H1 (cell line): Measurements from ENCODE around the gene ACOT11. TPM values are rescaled to one million over a fixed set of nuclear protein-coding genes. Genes with fewer than 3 reads are reported as not detected.

Experiments
- CTCF ChIA-PET: fragments of 300-600 bp; sonication (Branson Sonifier 250); formaldehyde crosslinking; loops from one replicate; lab custom pipeline; 2021; ENCODE audit not compliant: partially characterized antibody; lab: Charles Lee
- POLR2A ChIA-PET: fragments of 300-600 bp; sonication (Branson Sonifier 250); formaldehyde crosslinking; loops from one replicate; lab custom pipeline; 2021; ENCODE audit warnings: inconsistent platforms; ENCODE audit not compliant: partially characterized antibody; lab: Charles Lee
- DNase-seq, 2 experiments: peaks; one replicate each; pipeline versions ENCODE4 v3.0.0 to v3.0.0-alpha.2; 2010 to 2022; ENCODE audit warnings: low spot score in 2 of 2, low read depth in 1 of 2, mixed read lengths in 1 of 2
- FAIRE-seq: peaks from 2 replicates; lab custom pipeline; 2011; peaks lifted over from hg19 to GRCh38; lab: Jason Lieb, UNC
- H2AFZ ChIP-seq: 2 replicates; pipeline ENCODE4 v1.8.1; 2012; ENCODE audit warnings: low read length, inconsistent platforms
- H2AK5ac ChIP-seq: 2 replicates; pipeline ENCODE4 v1.6.1; 2013; ENCODE audit warnings: low read depth, low read length
- H2BK120ac ChIP-seq: replicated peaks from 2 replicates; pipeline ENCODE3; 2013; ENCODE audit warnings: low read depth, low read length, inconsistent platforms
- H2BK12ac ChIP-seq: 2 replicates; pipeline ENCODE4 v1.6.1; 2013; ENCODE audit warnings: low read depth, low read length
- H2BK15ac ChIP-seq: 2 replicates; pipeline ENCODE4 v1.6.1; 2013; ENCODE audit warnings: low read length
- H2BK20ac ChIP-seq: 2 replicates; pipeline ENCODE4 v1.6.1; 2013; ENCODE audit warnings: low read length
- H2BK5ac ChIP-seq: 2 replicates; pipeline ENCODE4 v1.6.1; 2013; ENCODE audit warnings: low read depth, low read length
- H3K14ac ChIP-seq: 2 replicates; pipeline ENCODE4 v1.6.1; 2013; ENCODE audit warnings: inconsistent platforms; ENCODE audit not compliant: insufficient read length
- H3K18ac ChIP-seq: 2 replicates; pipeline ENCODE4 v1.6.1; 2013; ENCODE audit warnings: low read length; ENCODE audit errors: extremely low read depth
- H3K23ac ChIP-seq: 2 replicates; pipeline ENCODE4 v1.6.1; 2013; ENCODE audit warnings: inconsistent platforms; ENCODE audit not compliant: insufficient read length
- H3K23me2 ChIP-seq: 2 replicates; pipeline ENCODE4 v1.6.1; 2013; ENCODE audit warnings: low read depth, low read length
- H3K27ac ChIP-seq: 2 replicates; pipeline ENCODE4 v1.6.1; 2011; ENCODE audit warnings: low read depth, low read length, inconsistent platforms
- H3K27me3 ChIP-seq, 4 experiments: replicated peaks in 1 of 4; 1 replicate in 1 of 4; 2 replicates in 3 of 4; pipeline versions ENCODE4 v1.6.1 to v1.8.1; 2011 to 2013; ENCODE audit warnings: low read length in 3 of 4, mild to moderate bottlenecking in 3 of 4, inconsistent platforms in 2 of 4, mixed read lengths in 2 of 4, moderate library complexity in 1 of 4; ENCODE audit not compliant: control insufficient read depth in 3 of 4, insufficient read depth in 3 of 4; ENCODE audit errors: extremely low read depth in 1 of 4
- H3K36me3 ChIP-seq, 4 experiments: 2 replicates each; pipeline versions ENCODE4 v1.6.1 to v1.8.1; 2011 to 2013; ENCODE audit warnings: mild to moderate bottlenecking in 4 of 4, low read length in 3 of 4, moderate library complexity in 2 of 4, control low read depth in 1 of 4, inconsistent platforms in 1 of 4; ENCODE audit not compliant: insufficient read depth in 4 of 4, control insufficient read depth in 2 of 4
- H3K4ac ChIP-seq: replicated peaks from 2 replicates; pipeline ENCODE3; 2013; ENCODE audit warnings: low read length, low read depth, mixed read lengths, inconsistent platforms; ENCODE audit not compliant: insufficient read length
- H3K4me1 ChIP-seq, 4 experiments: replicated peaks in 1 of 4; 1 replicate in 1 of 4; 2 replicates in 3 of 4; pipeline versions ENCODE4 v1.6.1 to v1.8.1; 2011 to 2013; ENCODE audit warnings: low read length in 3 of 4, inconsistent platforms in 2 of 4, mixed read lengths in 1 of 4; ENCODE audit not compliant: insufficient read depth in 4 of 4, control insufficient read depth in 3 of 4
- H3K4me2 ChIP-seq, 2 experiments: 2 replicates each; pipeline versions ENCODE4 v1.6.1 to v1.8.1; 2011 to 2013; ENCODE audit warnings: low read depth in 2 of 2, low read length in 2 of 2, control low read depth in 1 of 2, inconsistent platforms in 1 of 2, mild to moderate bottlenecking in 1 of 2; ENCODE audit not compliant: insufficient read depth in 1 of 2
- H3K4me3 ChIP-seq, 4 experiments: fragments of 200-600, 300-600 bp in 1 of 4; sonication (generic), shearing (Covaris generic), sonication (Bioruptor Twin) in 1 of 4; 2 replicates each; pipeline versions ENCODE4 v1.5.1 to v1.8.1; 2011 to 2016; ENCODE audit warnings: low read length in 4 of 4, low read depth in 3 of 4, control low read depth in 2 of 4, inconsistent platforms in 2 of 4, mild to moderate bottlenecking in 2 of 4, mixed read lengths in 1 of 4, moderate library complexity in 1 of 4; ENCODE audit not compliant: insufficient read depth in 2 of 4; ENCODE audit errors: extremely low read depth in 1 of 4
- H3K56ac ChIP-seq: replicated peaks from 2 replicates; pipeline ENCODE3; 2013; ENCODE audit warnings: low read depth, mild to moderate bottlenecking, mixed read lengths, low read length, inconsistent platforms; ENCODE audit not compliant: insufficient read length
- H3K79me1 ChIP-seq: 2 replicates; pipeline ENCODE4 v1.6.1; 2013; ENCODE audit warnings: low read depth, low read length, control low read depth
- H3K79me2 ChIP-seq, 2 experiments: 2 replicates each; pipeline versions ENCODE4 v1.6.1 to v1.8.1; 2012 to 2013; ENCODE audit warnings: low read length in 2 of 2, mild to moderate bottlenecking in 2 of 2, inconsistent platforms in 1 of 2; ENCODE audit not compliant: insufficient read depth in 2 of 2, control insufficient read depth in 1 of 2
- H3K9ac ChIP-seq, 4 experiments: replicated peaks in 1 of 4; 1 replicate in 1 of 4; 2 replicates in 3 of 4; pipeline versions ENCODE4 v1.6.1 to v1.8.1; 2011 to 2013; ENCODE audit warnings: low read depth in 3 of 4, low read length in 3 of 4, control low read depth in 2 of 4, mild to moderate bottlenecking in 2 of 4, moderate library complexity in 2 of 4, inconsistent platforms in 1 of 4; ENCODE audit errors: extremely low read depth in 1 of 4
- H3K9me3 ChIP-seq, 2 experiments: 2 replicates each; pipeline versions ENCODE4 v1.6.1 to v1.8.1; 2012 to 2013; ENCODE audit warnings: mild to moderate bottlenecking in 2 of 2, moderate library complexity in 2 of 2, control low read depth in 1 of 2, inconsistent platforms in 1 of 2, low read depth in 1 of 2, low read length in 1 of 2, mixed read lengths in 1 of 2; ENCODE audit not compliant: insufficient read depth in 2 of 2
- H4K20me1 ChIP-seq, 2 experiments: replicated peaks in 1 of 2; 2 replicates each; pipeline versions ENCODE3 to v1.8.1; 2011 to 2013; ENCODE audit warnings: inconsistent platforms in 2 of 2, low read length in 2 of 2, mild to moderate bottlenecking in 1 of 2; ENCODE audit not compliant: insufficient read depth in 2 of 2, control insufficient read depth in 1 of 2
- H4K5ac ChIP-seq: 2 replicates; pipeline ENCODE4 v1.6.1; 2013; ENCODE audit warnings: low read length, low read depth, mixed read lengths, inconsistent platforms; ENCODE audit not compliant: insufficient read length
- H4K8ac ChIP-seq: 2 replicates; pipeline ENCODE4 v1.8.0; 2013; ENCODE audit warnings: mild to moderate bottlenecking, moderate library complexity, low read length, inconsistent platforms; ENCODE audit not compliant: insufficient read depth; ENCODE audit errors: extremely low read depth
- H4K91ac ChIP-seq: replicated peaks from 2 replicates; pipeline ENCODE3; 2013; ENCODE audit warnings: low read length, mixed read lengths, inconsistent platforms; ENCODE audit not compliant: insufficient read length
- CBX5 ChIP-seq: fragments of 300-800, 300-1000 bp; sonication (generic); IDR thresholded peaks from 2 replicates; pipeline ENCODE4 v1.7.1; 2016; ENCODE audit warnings: antibody characterized with exemption, low read length, low read depth
- CBX8 ChIP-seq: fragments of 300-800, 300-1000 bp; sonication (generic); IDR thresholded peaks from 2 replicates; pipeline ENCODE4 v1.7.1; 2016; ENCODE audit warnings: low read depth, low read length, borderline replicate concordance
- CTBP2 ChIP-seq: IDR thresholded peaks from 2 replicates; pipeline ENCODE4 v1.7.0; 2011; ENCODE audit warnings: borderline replicate concordance, mild to moderate bottlenecking, moderate library complexity, mixed read lengths, low read length; ENCODE audit not compliant: insufficient read depth, insufficient read length
- EP300 ChIP-seq, 2 experiments: IDR thresholded peaks; 1 replicate in 1 of 2; 2 replicates in 1 of 2; pipeline ENCODE4 v1.6.1; 2011 to 2012; ENCODE audit warnings: low read depth in 2 of 2, low read length in 2 of 2, mild to moderate bottlenecking in 2 of 2, borderline replicate concordance in 1 of 2, inconsistent platforms in 1 of 2, moderate library complexity in 1 of 2
- FOSL1 ChIP-seq: IDR thresholded peaks from 2 replicates; pipeline ENCODE4 v1.6.1; 2011; ENCODE audit warnings: mild to moderate bottlenecking, low read depth, low read length, moderate library complexity; ENCODE audit not compliant: insufficient read depth
- HDAC6 ChIP-seq: IDR thresholded peaks from one replicate; pipeline ENCODE4 v1.7.1; 2012; ENCODE audit warnings: low read depth, mild to moderate bottlenecking, inconsistent platforms, low read length, moderate library complexity
- KDM1A ChIP-seq: fragments of 200-600, 300-600 bp; sonication (generic); IDR thresholded peaks from 2 replicates; pipeline ENCODE4 v1.7.1; 2016; ENCODE audit warnings: mild to moderate bottlenecking, low read length, borderline replicate concordance
- POLR2AphosphoS5 ChIP-seq: IDR thresholded peaks from 2 replicates; pipeline ENCODE4 v1.6.1; 2011; ENCODE audit warnings: low read depth, low read length
- SAP30 ChIP-seq: fragments of 300-600 bp; sonication (generic); IDR thresholded peaks from 2 replicates; pipeline ENCODE4 v1.7.1; 2012; ENCODE audit warnings: low read length, moderate library complexity, mild to moderate bottlenecking, inconsistent platforms; ENCODE audit not compliant: insufficient read depth, insufficient replicate concordance
- SP1 ChIP-seq: IDR thresholded peaks from 2 replicates; pipeline ENCODE4 v1.6.1; 2011; ENCODE audit warnings: low read depth, low read length
- SP2 ChIP-seq: IDR thresholded peaks from 2 replicates; pipeline ENCODE4 v1.6.1; 2012; ENCODE audit warnings: mild to moderate bottlenecking, low read length, inconsistent platforms
- SUZ12 ChIP-seq: fragments of 200-600 bp; sonication (generic); IDR thresholded peaks from 2 replicates; pipeline ENCODE4 v1.6.1; 2012; ENCODE audit warnings: mild to moderate bottlenecking, inconsistent platforms, low read length, moderate library complexity, mixed read lengths
- WGBS, 2 experiments: shearing (Covaris generic) in 1 of 2; methylation state at CpG; one replicate each; pipeline versions ENCODE4 v1.1.6 to v1.1.7; 2013 to 2015; ENCODE audit warnings: low lambda C conversion rate in 2 of 2, mixed read lengths in 2 of 2, inconsistent platforms in 1 of 2, low coverage in 1 of 2, missing lambda C conversion rate in 1 of 2; ENCODE audit not compliant: insufficient replicate concordance in 2 of 2, insufficient coverage in 1 of 2, insufficient read length in 1 of 2; ENCODE audit errors: extremely low coverage in 1 of 2, missing lambda C conversion rate in 1 of 2; 5-methylcytosine and 5-hydroxymethylcytosine counted together
- polyA plus RNA-seq, 7 experiments: library from polyadenylated mRNA; depleted of rRNA in 3 of 7; stranded (reverse) in 5 of 7; unstranded in 2 of 7; fragments of >200 nt in 5 of 7; fragments of 200-250 nt in 2 of 7; gene quantifications; 1 replicate in 5 of 7; 2 replicates in 1 of 7; 4 replicates in 1 of 7; pipeline versions ENCODE4 v1.2.1 to v1.2.3, GENCODE V29; 2011 to 2013; ENCODE audit warnings: missing spikeins in 2 of 7, mixed read lengths in 2 of 7
- total RNA-seq: library from RNA; stranded (reverse); fragmentation: NEBNext Ultra II Directional; extraction: Animal tissue kit (Norgen Biotek cat#: 25700); gene quantifications from 2 replicates; pipeline ENCODE4 v1.2.1, GENCODE V29; 2021

Gene ACOT11
- total and polyA plus RNA-seq, 2 of the 8 experiments (the other 6 are each of a cell fraction or from before 2014, with no cell fraction given), result 3.8 to 4.5 TPM

DNA sequence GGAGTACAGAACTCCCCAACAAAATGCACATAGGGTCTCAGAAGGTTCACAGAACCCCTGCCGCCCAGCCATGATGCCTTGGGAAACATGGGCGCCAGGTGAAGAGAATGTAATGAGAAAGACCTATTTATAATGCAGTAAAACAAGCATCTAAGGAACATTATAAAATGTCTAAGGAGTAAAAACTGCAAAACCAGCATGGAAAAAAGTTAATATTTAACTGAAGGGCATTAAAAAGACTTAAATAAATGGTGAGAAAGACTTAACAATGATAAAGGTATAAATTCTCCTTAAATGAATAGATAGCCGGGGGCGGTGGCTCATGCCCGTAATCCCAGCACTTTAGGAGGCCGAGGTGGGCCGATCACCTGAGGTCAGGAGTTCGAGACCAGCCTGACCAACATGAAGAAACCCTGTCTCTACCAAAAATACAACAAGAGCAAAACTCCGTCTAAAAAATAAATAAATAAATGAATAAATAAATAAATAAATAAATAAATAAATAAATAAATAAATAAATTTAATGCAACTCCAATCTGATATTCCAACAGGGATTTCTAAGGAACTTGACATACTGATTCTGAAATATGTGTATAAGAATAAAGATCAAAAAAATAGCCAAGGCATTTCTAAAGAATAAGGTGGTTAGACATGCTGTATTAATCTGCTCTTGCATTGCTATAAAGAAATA, 27.3 kb upstream of the ACOT11 start:
- FAIRE-seq, result no peak
- TF ChIP-seq SP2 (no peak), CBX5 (no peak), FOSL1 (no peak), EP300 (IDR thresholded peaks at IDR 0.05; ENCODE audit: borderline replicate concordance in 1 of 2, low read depth in 2 of 2, low read length in 2 of 2) (no peak), CBX8 (no peak), POLR2AphosphoS5 (no peak), KDM1A (no peak), SAP30 (no peak), SP1 (no peak), SUZ12 (no peak), HDAC6 (no peak), CTBP2 (no peak)
- Histone ChIP-seq H3K36me3 (no peaks in the 10 kb centered on the region), H3K56ac (no peak overlapping the region), H4K8ac (no peak overlapping the region), H3K4me3 (no peak overlapping the region), H3K14ac (no peak overlapping the region), H3K4me1 (no peaks in the 10 kb centered on the region), H3K9me3 (no peaks in the 10 kb centered on the region), H2BK120ac (no peak overlapping the region), H3K18ac (no peak overlapping the region), H3K79me2 (no peaks in the 10 kb centered on the region), H3K23me2 (no peaks in the 10 kb centered on the region), H4K20me1 (no peaks in the 10 kb centered on the region), H3K4me2 (no peak overlapping the region), H4K91ac (no peak overlapping the region), H2BK12ac (no peak overlapping the region), H2BK15ac (no peak overlapping the region), H2BK5ac (no peak overlapping the region), H3K4ac (no peak overlapping the region), H3K9ac (no peak overlapping the region), H2BK20ac (no peak overlapping the region), H3K79me1 (no peaks in the 10 kb centered on the region), H4K5ac (no peak overlapping the region), H3K27ac (no peak overlapping the region), H3K27me3 (no peaks in the 10 kb centered on the region), H3K23ac (no peak overlapping the region), H2AK5ac (no peak overlapping the region), H2AFZ (no peak overlapping the region)
- 90% methylated on average over 9 of the region's 9 CpGs; no CpG with 5 or more reads in 1 of the 2 experiments for WGBS, 2 experiments
- ChIA-PET POLR2A (no interaction called here), CTCF (interaction anchor here (1.0 to 1.6 kb wide), 2 partner anchors 8 to 56 kb away, joined by 3 to 4 read pairs; no protein-coding TSS in a partner anchor)
- no peak for DNase-seq
